Vagina (tissue), 2 donors: ENCODE measurements around the gene SPRYD3.
A peak's percentile ranks its signal among the peaks of the same experiment; 100 is the strongest.

ENCODE experiments used
- POLR2A ChIP-seq, 2 donors: fragments of 450-650 bp; IDR thresholded peaks; one replicate each; pipeline ENCODE4 v1.6.1; 2017; ENCODE audit warnings: antibody characterized with exemption in 2 of 2, mild to moderate bottlenecking in 2 of 2, moderate library complexity in 2 of 2
- POLR2AphosphoS5 ChIP-seq, 2 donors: sonication (generic); formaldehyde crosslinking; IDR thresholded peaks; one replicate each; pipeline ENCODE4 v1.9.0; 2017; ENCODE audit warnings: antibody characterized with exemption in 2 of 2, mild to moderate bottlenecking in 2 of 2, low read depth in 1 of 2; ENCODE audit not compliant: insufficient read depth in 1 of 2
- TF ChIP-seq, protein P1 (sequence below), 3 experiments: fragments of 450-650 bp in 2 of 3; fragments of 200-600 bp in 1 of 3; sonication (generic) in 1 of 3; IDR thresholded peaks; one replicate each; pipeline ENCODE4 v1.5.1; 2017 to 2019; ENCODE audit warnings: antibody characterized with exemption in 3 of 3, mild to moderate bottlenecking in 2 of 3, moderate library complexity in 2 of 3

DNA sequence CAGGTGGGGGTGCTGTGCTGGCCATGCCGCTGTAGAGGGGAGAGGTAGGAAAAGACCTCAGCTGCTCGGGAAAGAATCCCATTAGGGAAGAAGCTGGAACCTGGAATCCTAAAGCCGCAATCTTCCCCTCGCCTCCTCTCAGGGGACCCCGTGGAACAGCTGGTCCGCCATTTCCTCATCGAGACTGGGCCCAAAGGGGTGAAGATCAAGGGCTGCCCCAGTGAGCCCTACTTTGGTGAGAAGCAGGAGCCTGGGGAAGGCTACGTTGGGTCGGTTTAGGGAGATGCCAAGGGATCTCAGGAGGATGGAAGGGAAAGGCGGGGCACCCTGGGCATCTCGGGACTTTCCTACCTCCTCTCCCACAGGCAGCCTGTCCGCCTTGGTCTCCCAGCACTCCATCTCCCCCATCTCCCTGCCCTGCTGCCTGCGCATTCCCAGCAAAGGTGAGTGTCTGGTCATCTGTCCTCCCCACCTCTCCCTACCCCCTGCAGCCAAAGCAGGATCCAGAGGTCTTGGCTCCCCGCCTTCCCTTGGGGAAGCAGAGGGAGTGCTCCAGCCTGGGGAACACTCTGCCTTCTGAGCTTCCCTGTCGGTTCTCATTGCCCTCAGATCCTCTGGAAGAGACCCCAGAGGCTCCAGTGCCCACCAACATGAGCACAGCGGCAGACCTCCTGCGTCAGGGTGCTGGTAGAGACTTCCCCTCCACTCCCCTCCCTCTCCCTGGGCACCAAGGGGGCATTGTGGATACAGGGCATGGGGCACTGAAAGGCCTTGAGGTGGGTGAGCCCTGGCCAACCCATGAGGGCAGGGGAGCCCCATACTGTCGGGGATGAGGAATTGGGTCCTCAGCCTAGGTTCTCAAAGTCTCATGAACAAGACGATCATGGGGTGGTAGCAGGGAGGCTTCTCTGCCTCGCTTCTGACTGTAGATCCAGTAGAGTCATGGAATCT lies 16.9 kb downstream of the SPRYD3 start:
- TF ChIP-seq, protein P1, sequence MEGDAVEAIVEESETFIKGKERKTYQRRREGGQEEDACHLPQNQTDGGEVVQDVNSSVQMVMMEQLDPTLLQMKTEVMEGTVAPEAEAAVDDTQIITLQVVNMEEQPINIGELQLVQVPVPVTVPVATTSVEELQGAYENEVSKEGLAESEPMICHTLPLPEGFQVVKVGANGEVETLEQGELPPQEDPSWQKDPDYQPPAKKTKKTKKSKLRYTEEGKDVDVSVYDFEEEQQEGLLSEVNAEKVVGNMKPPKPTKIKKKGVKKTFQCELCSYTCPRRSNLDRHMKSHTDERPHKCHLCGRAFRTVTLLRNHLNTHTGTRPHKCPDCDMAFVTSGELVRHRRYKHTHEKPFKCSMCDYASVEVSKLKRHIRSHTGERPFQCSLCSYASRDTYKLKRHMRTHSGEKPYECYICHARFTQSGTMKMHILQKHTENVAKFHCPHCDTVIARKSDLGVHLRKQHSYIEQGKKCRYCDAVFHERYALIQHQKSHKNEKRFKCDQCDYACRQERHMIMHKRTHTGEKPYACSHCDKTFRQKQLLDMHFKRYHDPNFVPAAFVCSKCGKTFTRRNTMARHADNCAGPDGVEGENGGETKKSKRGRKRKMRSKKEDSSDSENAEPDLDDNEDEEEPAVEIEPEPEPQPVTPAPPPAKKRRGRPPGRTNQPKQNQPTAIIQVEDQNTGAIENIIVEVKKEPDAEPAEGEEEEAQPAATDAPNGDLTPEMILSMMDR (IDR thresholded peaks at IDR 0.05), result no peak
- no peak for TF ChIP-seq POLR2A (IDR thresholded peaks at IDR 0.05)
- peak in 1 of 2 donors; percentile 39 for TF ChIP-seq POLR2AphosphoS5 (IDR thresholded peaks at IDR 0.05; ENCODE audit: insufficient read depth in 1 of 2, low read depth in 1 of 2)
